PFSK-1 (cell line): ENCODE measurements around the gene SLC4A2.

Source experiments
- FOXP2 ChIP-seq: optimal IDR thresholded peaks from 2 replicates; pipeline ENCODE3; 2011; ENCODE audit warnings: borderline replicate concordance, control low read depth, inconsistent platforms; ENCODE audit not compliant: insufficient read depth; ENCODE audit errors: extremely low read length, extremely low read depth
- POLR2AphosphoS5 ChIP-seq: IDR thresholded peaks from 2 replicates; pipeline ENCODE4 v1.6.1; 2012; ENCODE audit warnings: low read depth, mild to moderate bottlenecking, control low read depth, low read length, moderate library complexity
- SIN3A ChIP-seq: IDR thresholded peaks from 2 replicates; pipeline ENCODE4 v1.6.1; 2012; ENCODE audit warnings: mild to moderate bottlenecking, low read length, moderate library complexity, borderline replicate concordance; ENCODE audit not compliant: insufficient read depth
- TAF1 ChIP-seq: IDR thresholded peaks from 2 replicates; pipeline ENCODE4 v1.6.1; 2012; ENCODE audit warnings: low read length, control low read depth, borderline replicate concordance; ENCODE audit not compliant: insufficient read depth
- TF ChIP-seq, protein P1 (sequence below), 2 experiments: IDR thresholded peaks; 2 replicates each; pipeline versions ENCODE4 v1.6.1 to v1.8.0; 2011 to 2012; ENCODE audit warnings: low read depth in 2 of 2, low read length in 2 of 2, control low read depth in 1 of 2, inconsistent platforms in 1 of 2, mild to moderate bottlenecking in 1 of 2, moderate library complexity in 1 of 2; ENCODE audit not compliant: insufficient read depth in 1 of 2

DNA sequence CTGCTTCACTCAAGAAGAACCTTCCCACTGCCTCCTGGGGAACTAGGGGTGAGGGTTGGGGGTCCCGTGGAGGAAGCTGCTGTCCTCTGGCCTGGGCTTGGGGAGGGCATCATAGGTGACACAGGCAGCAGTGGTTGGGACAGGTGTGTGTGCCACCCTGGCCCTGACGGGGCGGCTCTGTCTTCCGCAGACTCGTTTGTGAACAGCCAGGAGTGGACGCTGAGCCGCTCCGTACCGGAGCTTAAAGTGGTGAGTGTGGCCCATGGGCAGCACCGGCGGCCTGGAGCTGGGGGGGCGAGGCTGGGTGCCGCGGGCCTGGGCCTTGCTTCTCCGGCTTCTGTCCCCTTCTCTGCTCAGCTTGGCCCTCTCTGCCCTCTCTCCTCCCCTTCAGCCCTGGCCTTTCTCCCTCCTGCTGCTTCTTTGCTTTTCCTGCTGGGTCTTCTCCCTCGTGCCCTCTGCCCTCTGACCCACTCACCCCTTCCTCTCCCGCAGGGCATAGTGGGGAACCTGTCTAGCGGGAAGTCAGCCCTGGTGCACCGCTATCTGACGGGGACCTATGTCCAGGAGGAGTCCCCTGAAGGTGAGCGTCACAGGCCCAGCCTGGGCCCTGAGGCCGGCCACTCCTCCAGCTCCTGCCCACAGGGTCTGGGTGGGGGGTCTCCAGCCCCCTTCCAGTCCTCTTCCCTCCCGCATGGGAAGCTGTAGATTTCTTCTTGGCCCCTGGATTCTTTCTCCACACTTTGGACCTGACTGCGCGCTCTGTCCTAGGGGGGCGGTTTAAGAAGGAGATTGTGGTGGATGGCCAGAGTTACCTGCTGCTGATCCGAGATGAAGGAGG lies 57.4 kb downstream of the SLC4A2 start:
- TF ChIP-seq SIN3A (no peak), POLR2AphosphoS5 (no peak), FOXP2 (no peak), TAF1 (no peak)
- TF ChIP-seq, protein P1, sequence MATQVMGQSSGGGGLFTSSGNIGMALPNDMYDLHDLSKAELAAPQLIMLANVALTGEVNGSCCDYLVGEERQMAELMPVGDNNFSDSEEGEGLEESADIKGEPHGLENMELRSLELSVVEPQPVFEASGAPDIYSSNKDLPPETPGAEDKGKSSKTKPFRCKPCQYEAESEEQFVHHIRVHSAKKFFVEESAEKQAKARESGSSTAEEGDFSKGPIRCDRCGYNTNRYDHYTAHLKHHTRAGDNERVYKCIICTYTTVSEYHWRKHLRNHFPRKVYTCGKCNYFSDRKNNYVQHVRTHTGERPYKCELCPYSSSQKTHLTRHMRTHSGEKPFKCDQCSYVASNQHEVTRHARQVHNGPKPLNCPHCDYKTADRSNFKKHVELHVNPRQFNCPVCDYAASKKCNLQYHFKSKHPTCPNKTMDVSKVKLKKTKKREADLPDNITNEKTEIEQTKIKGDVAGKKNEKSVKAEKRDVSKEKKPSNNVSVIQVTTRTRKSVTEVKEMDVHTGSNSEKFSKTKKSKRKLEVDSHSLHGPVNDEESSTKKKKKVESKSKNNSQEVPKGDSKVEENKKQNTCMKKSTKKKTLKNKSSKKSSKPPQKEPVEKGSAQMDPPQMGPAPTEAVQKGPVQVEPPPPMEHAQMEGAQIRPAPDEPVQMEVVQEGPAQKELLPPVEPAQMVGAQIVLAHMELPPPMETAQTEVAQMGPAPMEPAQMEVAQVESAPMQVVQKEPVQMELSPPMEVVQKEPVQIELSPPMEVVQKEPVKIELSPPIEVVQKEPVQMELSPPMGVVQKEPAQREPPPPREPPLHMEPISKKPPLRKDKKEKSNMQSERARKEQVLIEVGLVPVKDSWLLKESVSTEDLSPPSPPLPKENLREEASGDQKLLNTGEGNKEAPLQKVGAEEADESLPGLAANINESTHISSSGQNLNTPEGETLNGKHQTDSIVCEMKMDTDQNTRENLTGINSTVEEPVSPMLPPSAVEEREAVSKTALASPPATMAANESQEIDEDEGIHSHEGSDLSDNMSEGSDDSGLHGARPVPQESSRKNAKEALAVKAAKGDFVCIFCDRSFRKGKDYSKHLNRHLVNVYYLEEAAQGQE (IDR thresholded peaks at IDR 0.05; ENCODE audit: insufficient read depth in 1 of 2, low read depth in 2 of 2, low read length in 2 of 2), result no peak
